HepG2 (cell line): Measurements from ENCODE around the gene SOX13. TPM values are rescaled to one million over a fixed set of nuclear protein-coding genes. Genes with fewer than 3 reads are reported as not detected.
A peak's percentile ranks its signal among the peaks of the same experiment; 100 is the strongest.

ENCODE experiments used
- ATAC-seq: fragments of 200-7000 bp; cut with Tn5 transposase; 3 replicates; pipeline ENCODE4 v1.9.1; 2020; ENCODE audit warnings: mild to moderate bottlenecking, moderate library complexity
- BruUV-seq: library from RNA; stranded (reverse); fragments of 400-500 nt; replicated peaks from 2 replicates; lab custom pipeline; 2021; lab: Mats Ljungman, UMichigan
- CTCF ChIA-PET: fragments of 300-600 bp; formaldehyde crosslinking; extraction: SDS; loops from one replicate; lab custom pipeline; 2021; ENCODE audit warnings: low total read pairs, inconsistent platforms, low intra/inter-chr PET ratio; lab: Yijun Ruan, JAX
- POLR2A ChIA-PET: fragments of 350-600 bp; sonication (Branson Sonifier 250); formaldehyde crosslinking; loops from one replicate; lab custom pipeline; 2020; ENCODE audit warnings: antibody characterized with exemption, inconsistent platforms; lab: Yijun Ruan, JAX
- DNase-seq: peaks from one replicate; pipeline ENCODE4 v3.0.0-alpha.2; 2015; ENCODE audit warnings: low spot score
- FAIRE-seq: peaks from 3 replicates; lab custom pipeline; 2011; peaks lifted over from hg19 to GRCh38; lab: Jason Lieb, UNC
- H2AFZ ChIP-seq: one replicate; pipeline ENCODE4 v1.6.1; 2011; ENCODE audit warnings: low read length, inconsistent platforms
- H3K27ac ChIP-seq: fragments of 300-600 bp; 3 replicates; pipeline ENCODE4 v1.8.0; 2011; ENCODE audit warnings: mixed run types, mild to moderate bottlenecking, mixed read lengths, low read length, inconsistent platforms; ENCODE audit not compliant: insufficient read depth; ENCODE audit errors: extremely low read length
- H3K27me3 ChIP-seq, 2 experiments: fragments of 200-600 bp in 1 of 2; 2 replicates in 1 of 2; 3 replicates in 1 of 2; pipeline versions ENCODE4 v1.6.0 to v1.8.0; 2011; ENCODE audit warnings: low read length in 2 of 2, mild to moderate bottlenecking in 2 of 2, moderate library complexity in 2 of 2, inconsistent platforms in 1 of 2; ENCODE audit not compliant: insufficient read depth in 2 of 2, control insufficient read depth in 1 of 2
- H3K36me3 ChIP-seq, 2 experiments: fragments of 200-600 bp in 1 of 2; replicated peaks in 1 of 2; 2 replicates in 1 of 2; 3 replicates in 1 of 2; pipeline versions ENCODE4 v1.5.1 to v1.8.0; 2011; ENCODE audit warnings: low read length in 2 of 2, inconsistent platforms in 1 of 2; ENCODE audit not compliant: insufficient read depth in 2 of 2, control insufficient read depth in 1 of 2
- H3K4me1 ChIP-seq: 2 replicates; pipeline ENCODE4 v1.5.1; 2012; ENCODE audit warnings: low read length, inconsistent platforms; ENCODE audit not compliant: insufficient read depth
- H3K4me2 ChIP-seq: 2 replicates; pipeline ENCODE4 v1.6.0; 2011; ENCODE audit warnings: low read depth, low read length, inconsistent platforms
- H3K4me3 ChIP-seq, 3 experiments: fragments of 200-600 bp in 1 of 3; sonication (generic), shearing (Covaris generic) in 1 of 3; replicated peaks in 1 of 3; 2 replicates each; pipeline ENCODE4 v1.5.1; 2011 to 2016; ENCODE audit warnings: low read length in 3 of 3, inconsistent platforms in 2 of 3, low read depth in 2 of 3, mild to moderate bottlenecking in 2 of 3, control low read depth in 1 of 3, mixed read lengths in 1 of 3; ENCODE audit not compliant: insufficient read depth in 1 of 3
- H3K79me2 ChIP-seq: one replicate; pipeline ENCODE4 v1.6.1; 2011; ENCODE audit warnings: low read length, inconsistent platforms; ENCODE audit not compliant: insufficient read depth
- H3K9ac ChIP-seq: 2 replicates; pipeline ENCODE4 v1.6.0; 2011; ENCODE audit warnings: mild to moderate bottlenecking, low read depth, low read length, inconsistent platforms; ENCODE audit not compliant: insufficient read depth
- H3K9me3 ChIP-seq: 2 replicates; pipeline ENCODE4 v1.5.1; 2012; ENCODE audit warnings: mild to moderate bottlenecking, low read length
- H4K20me1 ChIP-seq: 2 replicates; pipeline ENCODE4 v1.6.0; 2011; ENCODE audit warnings: inconsistent platforms, mild to moderate bottlenecking, low read length, moderate library complexity; ENCODE audit not compliant: insufficient read depth
- ASH2L ChIP-seq: fragments of 300-600, 200-600 bp; sonication (generic); IDR thresholded peaks from 2 replicates; pipeline ENCODE4 v1.7.0; 2017; ENCODE audit warnings: low read depth, mild to moderate bottlenecking, moderate library complexity, mixed read lengths, low read length; ENCODE audit not compliant: insufficient read length
- ATF1 ChIP-seq: IDR thresholded peaks from 2 replicates; pipeline ENCODE4 v1.6.1; 2016; ENCODE audit warnings: mild to moderate bottlenecking, control low read depth
- HCFC1 ChIP-seq: fragments of 150-350 bp; IDR thresholded peaks from 2 replicates; pipeline ENCODE4 v1.6.1; 2014; ENCODE audit warnings: low read depth, low read length
- KDM5A ChIP-seq: fragments of 200-600 bp; sonication (generic); IDR thresholded peaks from 2 replicates; pipeline ENCODE4 v1.7.0; 2018; ENCODE audit warnings: antibody characterized with exemption, mild to moderate bottlenecking, low read length, borderline replicate concordance
- MED8 ChIP-seq: sonication (generic); formaldehyde crosslinking; IDR thresholded peaks from 2 replicates; pipeline ENCODE4 v1.8.1; 2023; ENCODE audit warnings: mild to moderate bottlenecking, missing genetic modification reagents; ENCODE audit not compliant: insufficient replicate concordance
- ZFX ChIP-seq: sonication (generic); formaldehyde crosslinking; IDR thresholded peaks from 2 replicates; pipeline ENCODE4 v1.4.0; 2020; ENCODE audit warnings: mild to moderate bottlenecking, low read depth, missing genetic modification reagents, moderate library complexity
- ZKSCAN1 ChIP-seq: fragments of 150-350 bp; IDR thresholded peaks from 2 replicates; pipeline ENCODE4 v1.6.1; 2014; ENCODE audit warnings: low read length
- ZNF24 ChIP-seq: fragments of 450-650 bp; IDR thresholded peaks from 2 replicates; pipeline ENCODE4 v1.6.1; 2017; ENCODE audit warnings: antibody characterized with exemption, mild to moderate bottlenecking
- ZNF430 ChIP-seq: sonication (generic); formaldehyde crosslinking; IDR thresholded peaks from 2 replicates; pipeline ENCODE4 v1.9.0; 2021; ENCODE audit warnings: mild to moderate bottlenecking, missing genetic modification reagents
- WGBS: methylation state at CpG from one replicate; pipeline ENCODE4 v1.1.6; 2017; ENCODE audit warnings: low lambda C conversion rate; 5-methylcytosine and 5-hydroxymethylcytosine counted together
- in situ Hi-C: cut with HindIII; loops from 2 replicates; pipeline ENCODE4 v1.10.0; 2017; ENCODE audit warnings: low pct_unique_long_range_greater_than_20kb; ENCODE audit not compliant: extremely low pct_ligation_motif_present
- intact Hi-C: fragments of 100-400 bp; cut with micrococcal nuclease; formaldehyde crosslinking; loops from one replicate; pipeline ENCODE4 v1.10.0; 2022; ENCODE audit not compliant: unreplicated experiment
- polyA plus RNA-seq, 8 experiments: library from polyadenylated mRNA; depleted of rRNA in 3 of 8; stranded (reverse) in 7 of 8; unstranded in 1 of 8; fragments of >200 nt; fragmentation: Illumina TruSeq in 4 of 8; extraction: Trizol in 4 of 8; gene quantifications; 2 replicates each; pipeline versions ENCODE4 v1.2.1 to v1.2.3, GENCODE V29; 2011 to 2016; ENCODE audit warnings: low read depth in 4 of 8, missing spikeins in 1 of 8, mixed read lengths in 1 of 8; ENCODE audit not compliant: insufficient read depth in 1 of 8
- total RNA-seq, 5 experiments: library from RNA; depleted of rRNA; stranded (reverse); fragments of >200 nt; fragmentation: Illumina TruSeq; extraction: Trizol; gene quantifications; 2 replicates each; pipeline ENCODE4 v1.2.3, GENCODE V29; 2016; ENCODE audit warnings: low read depth in 1 of 5
- TF ChIP-seq, protein P1 (sequence below): sonication (generic); formaldehyde crosslinking; IDR thresholded peaks from 2 replicates; pipeline ENCODE4 v1.4.0; 2020; ENCODE audit warnings: mild to moderate bottlenecking, missing genetic modification reagents
- TF ChIP-seq, protein P2 (sequence below): sonication (generic); formaldehyde crosslinking; IDR thresholded peaks from 2 replicates; pipeline ENCODE4 v1.4.0; 2020; ENCODE audit warnings: mild to moderate bottlenecking, missing genetic modification reagents
- TF ChIP-seq, protein P3 (sequence below): sonication (generic); formaldehyde crosslinking; IDR thresholded peaks from 2 replicates; pipeline ENCODE4 v1.5.1; 2020; ENCODE audit warnings: mild to moderate bottlenecking, missing genetic modification reagents, moderate library complexity
- TF ChIP-seq, protein P4 (sequence below): sonication (generic); formaldehyde crosslinking; IDR thresholded peaks from 2 replicates; pipeline ENCODE4 v1.4.0; 2020; ENCODE audit warnings: missing genetic modification reagents

The SOX13 gene
- total and polyA plus RNA-seq, 2 of the 13 experiments (the other 11 are each of a cell fraction or from before 2014, with no cell fraction given): 13.3 to 15.8 TPM

DNA sequence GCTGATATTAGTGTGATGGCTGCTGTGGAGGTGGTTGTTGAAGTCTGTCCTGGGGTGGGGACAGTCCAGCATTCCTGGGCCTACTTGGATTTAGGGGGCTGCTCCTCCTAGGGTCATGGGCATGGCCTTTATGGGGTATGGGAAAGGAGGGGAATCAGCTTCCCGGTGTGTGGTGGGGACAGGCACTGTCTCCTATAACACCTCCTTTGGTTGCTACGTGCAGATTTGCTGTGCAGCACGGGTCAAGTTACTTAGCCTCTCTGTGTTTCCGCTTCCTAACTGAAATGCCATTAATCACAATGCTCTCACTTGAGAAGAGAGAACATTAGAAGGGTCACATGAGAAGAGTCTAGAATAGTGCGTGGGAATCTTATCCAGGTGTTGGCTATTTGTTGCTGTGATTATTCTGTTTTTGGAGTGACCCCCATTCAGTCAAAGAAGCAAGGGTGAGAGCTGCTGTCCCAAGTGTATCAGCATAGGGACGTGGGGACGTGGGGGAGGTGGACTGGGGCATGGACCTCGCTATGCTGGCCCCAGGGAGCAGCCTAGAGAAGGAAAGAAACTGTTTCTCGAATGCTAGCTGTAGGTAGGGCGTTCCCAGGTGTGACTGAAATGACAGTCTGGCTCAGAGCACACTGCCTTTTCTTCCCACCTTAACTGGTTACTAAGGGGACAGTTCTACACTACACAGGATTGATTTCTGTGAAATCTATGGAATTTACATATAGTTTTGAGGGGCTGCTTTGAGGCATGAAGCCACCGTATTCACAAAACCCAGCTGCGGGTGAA is 19.9 kb downstream of the SOX13 start:
- H3K27ac ChIP-seq: peak overlapping the region; percentile 70
- DNase-seq (no peak), FAIRE-seq (no peak), ATAC-seq (peak; percentile 58)
- H2AFZ ChIP-seq: no peak overlapping the region
- H3K4me3 ChIP-seq: peak overlapping the region in 2 of 3 experiments; percentile 20 to 51; a peak in 3 of 6 replicates
- ChIA-PET CTCF (no interaction called here), POLR2A (interaction anchor here (0.6 to 2.6 kb wide), 7 partner anchors 8 to 232 kb away, joined by 3 to 20 read pairs (median 10); partner anchors contain the start of gene SOX13)
- H4K20me1 ChIP-seq: 0 out of 2 replicates have a peak, but pooled peaks cover 2% of the 10 kb centered on the region
- intact Hi-C loops (loop anchor here (1.0 to 2.0 kb wide), 2 partner anchors 9 to 18 kb away; no protein-coding TSS in a partner anchor), in situ Hi-C loops (no loop called here)
- peaks cover 73% of the 10 kb centered on the region for H3K4me1 ChIP-seq
- 21% methylated on average over 8 of the region's 12 CpGs for WGBS
- H3K79me2 ChIP-seq: peaks cover 86% of the 10 kb centered on the region
- H3K9me3 ChIP-seq: no peaks in the 10 kb centered on the region
- no TSS peak for BruUV-seq
- peak overlapping the region; percentile 81 for H3K4me2 ChIP-seq
- H3K36me3 ChIP-seq: peaks cover 0 to 3% of the 10 kb centered on the region in 2 experiments; a peak in 2 of 5 replicates
- H3K27me3 ChIP-seq: no peaks in the 10 kb centered on the region
- peak overlapping the region; percentile 64 for H3K9ac ChIP-seq
- no peak for TF ChIP-seq KDM5A
- TF ChIP-seq, protein P1, sequence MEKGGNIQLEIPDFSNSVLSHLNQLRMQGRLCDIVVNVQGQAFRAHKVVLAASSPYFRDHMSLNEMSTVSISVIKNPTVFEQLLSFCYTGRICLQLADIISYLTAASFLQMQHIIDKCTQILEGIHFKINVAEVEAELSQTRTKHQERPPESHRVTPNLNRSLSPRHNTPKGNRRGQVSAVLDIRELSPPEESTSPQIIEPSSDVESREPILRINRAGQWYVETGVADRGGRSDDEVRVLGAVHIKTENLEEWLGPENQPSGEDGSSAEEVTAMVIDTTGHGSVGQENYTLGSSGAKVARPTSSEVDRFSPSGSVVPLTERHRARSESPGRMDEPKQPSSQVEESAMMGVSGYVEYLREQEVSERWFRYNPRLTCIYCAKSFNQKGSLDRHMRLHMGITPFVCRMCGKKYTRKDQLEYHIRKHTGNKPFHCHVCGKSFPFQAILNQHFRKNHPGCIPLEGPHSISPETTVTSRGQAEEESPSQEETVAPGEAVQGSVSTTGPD: no peak
- TF ChIP-seq, protein P2, sequence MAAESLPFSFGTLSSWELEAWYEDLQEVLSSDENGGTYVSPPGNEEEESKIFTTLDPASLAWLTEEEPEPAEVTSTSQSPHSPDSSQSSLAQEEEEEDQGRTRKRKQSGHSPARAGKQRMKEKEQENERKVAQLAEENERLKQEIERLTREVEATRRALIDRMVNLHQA (CRISPR knock-in tag): no peak
- TF ChIP-seq ZFX: peak; percentile 4; the same call in 1 of the 2 replicates
- no peak for TF ChIP-seq ZKSCAN1
- TF ChIP-seq HCFC1: no peak
- TF ChIP-seq ASH2L: peak; percentile 92
- no peak for TF ChIP-seq ZNF24
- no peak for TF ChIP-seq MED8 (CRISPR knock-in tag)
- no peak for TF ChIP-seq ZNF430
- no peak for TF ChIP-seq ATF1 (CRISPR knock-in tag)
- TF ChIP-seq, protein P3, sequence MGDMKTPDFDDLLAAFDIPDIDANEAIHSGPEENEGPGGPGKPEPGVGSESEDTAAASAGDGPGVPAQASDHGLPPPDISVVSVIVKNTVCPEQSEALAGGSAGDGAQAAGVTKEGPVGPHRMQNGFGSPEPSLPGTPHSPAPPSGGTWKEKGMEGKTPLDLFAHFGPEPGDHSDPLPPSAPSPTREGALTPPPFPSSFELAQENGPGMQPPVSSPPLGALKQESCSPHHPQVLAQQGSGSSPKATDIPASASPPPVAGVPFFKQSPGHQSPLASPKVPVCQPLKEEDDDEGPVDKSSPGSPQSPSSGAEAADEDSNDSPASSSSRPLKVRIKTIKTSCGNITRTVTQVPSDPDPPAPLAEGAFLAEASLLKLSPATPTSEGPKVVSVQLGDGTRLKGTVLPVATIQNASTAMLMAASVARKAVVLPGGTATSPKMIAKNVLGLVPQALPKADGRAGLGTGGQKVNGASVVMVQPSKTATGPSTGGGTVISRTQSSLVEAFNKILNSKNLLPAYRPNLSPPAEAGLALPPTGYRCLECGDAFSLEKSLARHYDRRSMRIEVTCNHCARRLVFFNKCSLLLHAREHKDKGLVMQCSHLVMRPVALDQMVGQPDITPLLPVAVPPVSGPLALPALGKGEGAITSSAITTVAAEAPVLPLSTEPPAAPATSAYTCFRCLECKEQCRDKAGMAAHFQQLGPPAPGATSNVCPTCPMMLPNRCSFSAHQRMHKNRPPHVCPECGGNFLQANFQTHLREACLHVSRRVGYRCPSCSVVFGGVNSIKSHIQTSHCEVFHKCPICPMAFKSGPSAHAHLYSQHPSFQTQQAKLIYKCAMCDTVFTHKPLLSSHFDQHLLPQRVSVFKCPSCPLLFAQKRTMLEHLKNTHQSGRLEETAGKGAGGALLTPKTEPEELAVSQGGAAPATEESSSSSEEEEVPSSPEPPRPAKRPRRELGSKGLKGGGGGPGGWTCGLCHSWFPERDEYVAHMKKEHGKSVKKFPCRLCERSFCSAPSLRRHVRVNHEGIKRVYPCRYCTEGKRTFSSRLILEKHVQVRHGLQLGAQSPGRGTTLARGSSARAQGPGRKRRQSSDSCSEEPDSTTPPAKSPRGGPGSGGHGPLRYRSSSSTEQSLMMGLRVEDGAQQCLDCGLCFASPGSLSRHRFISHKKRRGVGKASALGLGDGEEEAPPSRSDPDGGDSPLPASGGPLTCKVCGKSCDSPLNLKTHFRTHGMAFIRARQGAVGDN (CRISPR knock-in tag): no peak
- TF ChIP-seq, protein P4, sequence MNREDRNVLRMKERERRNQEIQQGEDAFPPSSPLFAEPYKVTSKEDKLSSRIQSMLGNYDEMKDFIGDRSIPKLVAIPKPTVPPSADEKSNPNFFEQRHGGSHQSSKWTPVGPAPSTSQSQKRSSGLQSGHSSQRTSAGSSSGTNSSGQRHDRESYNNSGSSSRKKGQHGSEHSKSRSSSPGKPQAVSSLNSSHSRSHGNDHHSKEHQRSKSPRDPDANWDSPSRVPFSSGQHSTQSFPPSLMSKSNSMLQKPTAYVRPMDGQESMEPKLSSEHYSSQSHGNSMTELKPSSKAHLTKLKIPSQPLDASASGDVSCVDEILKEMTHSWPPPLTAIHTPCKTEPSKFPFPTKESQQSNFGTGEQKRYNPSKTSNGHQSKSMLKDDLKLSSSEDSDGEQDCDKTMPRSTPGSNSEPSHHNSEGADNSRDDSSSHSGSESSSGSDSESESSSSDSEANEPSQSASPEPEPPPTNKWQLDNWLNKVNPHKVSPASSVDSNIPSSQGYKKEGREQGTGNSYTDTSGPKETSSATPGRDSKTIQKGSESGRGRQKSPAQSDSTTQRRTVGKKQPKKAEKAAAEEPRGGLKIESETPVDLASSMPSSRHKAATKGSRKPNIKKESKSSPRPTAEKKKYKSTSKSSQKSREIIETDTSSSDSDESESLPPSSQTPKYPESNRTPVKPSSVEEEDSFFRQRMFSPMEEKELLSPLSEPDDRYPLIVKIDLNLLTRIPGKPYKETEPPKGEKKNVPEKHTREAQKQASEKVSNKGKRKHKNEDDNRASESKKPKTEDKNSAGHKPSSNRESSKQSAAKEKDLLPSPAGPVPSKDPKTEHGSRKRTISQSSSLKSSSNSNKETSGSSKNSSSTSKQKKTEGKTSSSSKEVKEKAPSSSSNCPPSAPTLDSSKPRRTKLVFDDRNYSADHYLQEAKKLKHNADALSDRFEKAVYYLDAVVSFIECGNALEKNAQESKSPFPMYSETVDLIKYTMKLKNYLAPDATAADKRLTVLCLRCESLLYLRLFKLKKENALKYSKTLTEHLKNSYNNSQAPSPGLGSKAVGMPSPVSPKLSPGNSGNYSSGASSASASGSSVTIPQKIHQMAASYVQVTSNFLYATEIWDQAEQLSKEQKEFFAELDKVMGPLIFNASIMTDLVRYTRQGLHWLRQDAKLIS: no peak
